ENCODE data around the gene MGLL.

Gene MGLL

DNA sequence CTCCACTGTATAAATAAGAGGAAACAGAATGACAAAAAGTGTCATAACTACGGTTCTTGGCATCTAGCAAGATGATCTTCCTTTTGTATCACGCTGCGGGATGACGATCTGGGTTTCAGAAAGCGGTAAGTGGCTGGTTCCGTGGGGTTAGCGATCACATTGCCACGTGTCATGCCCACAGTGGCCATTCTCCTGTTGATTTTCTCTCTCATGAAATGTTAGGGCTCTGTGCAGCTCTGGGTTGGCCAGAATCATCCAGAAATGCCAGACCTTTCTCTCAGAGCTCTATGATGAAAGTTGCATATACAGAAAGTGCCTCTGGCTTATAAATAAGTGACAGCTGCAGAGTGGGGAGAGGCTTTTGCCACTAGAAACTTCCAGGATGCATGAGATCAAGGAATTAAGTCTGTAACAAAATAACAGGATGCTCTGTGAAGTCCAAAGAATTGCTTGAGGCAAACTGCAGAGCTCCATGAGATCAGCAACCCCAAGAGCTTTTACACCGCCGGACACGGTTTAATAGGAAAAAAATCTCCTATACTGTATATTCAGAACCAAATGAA is 78.0 kb downstream of the MGLL start:
- Histone ChIP-seq H4K20me1 (ENCODE audit: insufficient read depth, low read length) (no peaks in the 10 kb centered on the region; the same call in 1 of the 2 replicates), H3K79me2 (ENCODE audit: insufficient read depth, low read length) (no peaks in the 10 kb centered on the region), H2AFZ (ENCODE audit: low read depth, low read length) (no peak overlapping the region), H3K9me3 (ENCODE audit: insufficient read depth, low read length, severe bottlenecking) (no peaks in the 10 kb centered on the region), H3K27me3 (ENCODE audit: insufficient read depth, low read length, poor library complexity) (no peaks in the 10 kb centered on the region), H3K27ac (ENCODE audit: low read length) (no peak overlapping the region), H3K4me3 (ENCODE audit: low read depth in 1 of 2, low read length in 2 of 2) (no peak overlapping the region), H3K4me1 (ENCODE audit: insufficient read depth, low read length) (no peaks in the 10 kb centered on the region), H3K4me2 (ENCODE audit: insufficient read depth, low read length) (no peak overlapping the region), H3K9ac (ENCODE audit: low read depth, low read length) (no peak overlapping the region), H3K36me3 (ENCODE audit: insufficient read depth, low read length) (no peaks in the 10 kb centered on the region)
- DNase-seq (no peak), ATAC-seq (ENCODE audit: insufficient read depth, low read depth) (no peak)
- no peak for TF ChIP-seq EZH2 (IDR thresholded peaks at IDR 0.05; ENCODE audit: borderline replicate concordance, low read depth, low read length, severe bottlenecking)
- TF ChIP-seq, protein P1, sequence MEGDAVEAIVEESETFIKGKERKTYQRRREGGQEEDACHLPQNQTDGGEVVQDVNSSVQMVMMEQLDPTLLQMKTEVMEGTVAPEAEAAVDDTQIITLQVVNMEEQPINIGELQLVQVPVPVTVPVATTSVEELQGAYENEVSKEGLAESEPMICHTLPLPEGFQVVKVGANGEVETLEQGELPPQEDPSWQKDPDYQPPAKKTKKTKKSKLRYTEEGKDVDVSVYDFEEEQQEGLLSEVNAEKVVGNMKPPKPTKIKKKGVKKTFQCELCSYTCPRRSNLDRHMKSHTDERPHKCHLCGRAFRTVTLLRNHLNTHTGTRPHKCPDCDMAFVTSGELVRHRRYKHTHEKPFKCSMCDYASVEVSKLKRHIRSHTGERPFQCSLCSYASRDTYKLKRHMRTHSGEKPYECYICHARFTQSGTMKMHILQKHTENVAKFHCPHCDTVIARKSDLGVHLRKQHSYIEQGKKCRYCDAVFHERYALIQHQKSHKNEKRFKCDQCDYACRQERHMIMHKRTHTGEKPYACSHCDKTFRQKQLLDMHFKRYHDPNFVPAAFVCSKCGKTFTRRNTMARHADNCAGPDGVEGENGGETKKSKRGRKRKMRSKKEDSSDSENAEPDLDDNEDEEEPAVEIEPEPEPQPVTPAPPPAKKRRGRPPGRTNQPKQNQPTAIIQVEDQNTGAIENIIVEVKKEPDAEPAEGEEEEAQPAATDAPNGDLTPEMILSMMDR (IDR thresholded peaks at IDR 0.05; ENCODE audit: borderline replicate concordance, extremely low read depth, low read length, poor library complexity, severe bottlenecking), result no peak

DNA sequence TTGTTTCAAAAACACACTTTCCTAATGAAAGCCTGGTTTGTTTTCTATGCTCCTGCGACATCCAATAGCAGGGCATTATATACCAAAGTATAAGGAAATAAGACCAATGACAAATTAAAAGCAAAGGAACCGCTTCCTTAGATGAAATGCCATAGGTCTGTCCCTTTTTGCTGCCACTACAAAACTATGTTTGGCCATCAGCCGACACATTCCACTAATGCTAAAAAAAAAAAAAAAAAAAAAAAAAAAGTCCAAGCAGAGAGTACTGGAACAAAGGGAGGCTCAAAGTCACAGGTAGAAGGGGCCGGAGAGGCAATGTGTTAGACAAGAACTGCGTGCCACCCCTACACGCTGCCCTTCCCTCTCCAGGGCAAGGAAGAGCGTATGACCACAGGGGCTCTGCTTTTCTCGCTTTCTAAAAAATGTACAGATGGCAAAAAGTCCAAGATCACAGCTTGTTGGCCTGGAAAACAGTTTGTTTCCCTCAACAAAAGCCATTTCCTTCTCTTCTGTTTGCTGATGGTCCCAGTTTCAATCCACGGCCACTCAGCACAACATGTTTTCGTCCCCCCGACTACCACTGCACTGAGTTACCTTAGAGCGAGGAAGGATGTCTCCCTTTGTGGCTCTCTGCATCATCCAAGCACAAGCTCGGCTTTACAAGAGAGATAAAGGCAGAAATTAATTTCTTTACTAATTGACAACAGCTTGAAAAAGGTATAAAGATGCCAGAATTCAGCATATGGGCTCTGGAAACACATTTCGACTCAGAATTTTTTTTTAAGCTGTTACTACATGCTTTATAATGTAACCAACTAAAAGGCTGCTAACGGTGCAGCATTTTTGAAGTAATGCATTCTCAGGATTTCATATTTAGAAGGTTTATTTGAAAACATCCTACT is 78.7 kb downstream of the MGLL start:
- Histone ChIP-seq H3K9ac (ENCODE audit: low read depth, low read length) (no peak overlapping the region), H3K4me3 (ENCODE audit: low read depth in 1 of 2, low read length in 2 of 2) (no peak overlapping the region), H3K27ac (ENCODE audit: low read length) (no peak overlapping the region), H3K9me3 (ENCODE audit: insufficient read depth, low read length, severe bottlenecking) (no peaks in the 10 kb centered on the region), H3K4me1 (ENCODE audit: insufficient read depth, low read length) (no peaks in the 10 kb centered on the region), H4K20me1 (ENCODE audit: insufficient read depth, low read length) (no peaks in the 10 kb centered on the region; the same call in 1 of the 2 replicates), H2AFZ (ENCODE audit: low read depth, low read length) (no peak overlapping the region), H3K4me2 (ENCODE audit: insufficient read depth, low read length) (no peak overlapping the region), H3K27me3 (ENCODE audit: insufficient read depth, low read length, poor library complexity) (no peaks in the 10 kb centered on the region), H3K36me3 (ENCODE audit: insufficient read depth, low read length) (no peaks in the 10 kb centered on the region), H3K79me2 (ENCODE audit: insufficient read depth, low read length) (no peaks in the 10 kb centered on the region)
- TF ChIP-seq, protein P1 (IDR thresholded peaks at IDR 0.05; ENCODE audit: borderline replicate concordance, extremely low read depth, low read length, poor library complexity, severe bottlenecking), result no peak
- no peak for TF ChIP-seq EZH2 (IDR thresholded peaks at IDR 0.05; ENCODE audit: borderline replicate concordance, low read depth, low read length, severe bottlenecking)
- no peak for ATAC-seq (ENCODE audit: insufficient read depth, low read depth)
- DNase-seq, result no peak

DNA sequence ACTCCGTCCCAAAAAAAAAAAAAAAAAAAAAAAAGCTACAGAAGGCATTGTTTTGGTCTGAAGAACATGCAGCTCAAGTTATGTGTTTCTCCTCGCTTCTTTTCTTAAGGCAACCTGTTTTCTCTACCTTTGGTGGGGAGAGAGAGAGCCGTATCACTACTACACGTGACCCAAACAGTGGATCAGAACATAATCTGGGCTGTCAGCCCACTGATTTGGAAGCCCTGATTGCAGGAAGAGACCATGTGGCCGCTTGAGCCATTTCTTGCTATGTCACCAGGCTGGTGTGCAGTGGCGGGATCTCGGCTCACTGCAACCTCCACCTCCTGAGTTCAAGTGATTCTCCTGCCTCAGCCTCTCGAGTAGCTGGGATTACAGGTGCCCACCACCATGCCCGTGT is 79.7 kb downstream of the MGLL start:
- no peaks in the 10 kb centered on the region for H3K9me3 ChIP-seq (ENCODE audit: insufficient read depth, low read length, severe bottlenecking)
- no peaks in the 10 kb centered on the region; the same call in 1 of the 2 replicates for H4K20me1 ChIP-seq (ENCODE audit: insufficient read depth, low read length)
- H3K4me3 ChIP-seq (ENCODE audit: low read depth in 1 of 2, low read length in 2 of 2), result no peak overlapping the region
- TF ChIP-seq, protein P1 (IDR thresholded peaks at IDR 0.05; ENCODE audit: borderline replicate concordance, extremely low read depth, low read length, poor library complexity, severe bottlenecking), result no peak
- no peak for TF ChIP-seq EZH2 (IDR thresholded peaks at IDR 0.05; ENCODE audit: borderline replicate concordance, low read depth, low read length, severe bottlenecking)
- ATAC-seq (ENCODE audit: insufficient read depth, low read depth) (no peak), DNase-seq (no peak)
- no peaks in the 10 kb centered on the region for H3K27me3 ChIP-seq (ENCODE audit: insufficient read depth, low read length, poor library complexity)
- H3K4me2 ChIP-seq (ENCODE audit: insufficient read depth, low read length), result no peak overlapping the region
- H3K36me3 ChIP-seq (ENCODE audit: insufficient read depth, low read length), result no peaks in the 10 kb centered on the region
- no peak overlapping the region for H3K27ac ChIP-seq (ENCODE audit: low read length)
- no peaks in the 10 kb centered on the region for H3K79me2 ChIP-seq (ENCODE audit: insufficient read depth, low read length)
- no peak overlapping the region for H3K9ac ChIP-seq (ENCODE audit: low read depth, low read length)
- 0 out of 2 replicates have a peak, but pooled peaks cover 7% of the 10 kb centered on the region for H3K4me1 ChIP-seq (ENCODE audit: insufficient read depth, low read length)
- H2AFZ ChIP-seq (ENCODE audit: low read depth, low read length), result no peak overlapping the region
